HCT116 (cell line): ENCODE measurements around the gene RCC1. TPM values are rescaled to one million over a fixed set of nuclear protein-coding genes. Genes with fewer than 3 reads are reported as not detected.

Experiments used
- ATAC-seq: fragments of 200-7000 bp; cut with Tn5 transposase; 2 replicates; pipeline ENCODE4 v1.9.1; 2020; ENCODE audit warnings: mild to moderate bottlenecking, moderate library complexity
- BruUV-seq: library from RNA; stranded (reverse); fragments of 400-500 nt; replicated peaks from 2 replicates; lab custom pipeline; 2021; lab: Mats Ljungman, UMichigan
- CTCF ChIA-PET: fragments of 300-600 bp; sonication (Branson Sonifier 250); formaldehyde crosslinking; loops from one replicate; lab custom pipeline; 2021; ENCODE audit warnings: antibody characterized with exemption; lab: Charles Lee
- POLR2A ChIA-PET: fragments of 300-600, 350-600 bp; sonication (Branson Sonifier 250); formaldehyde crosslinking; loops from one replicate; lab custom pipeline; 2021; ENCODE audit warnings: antibody characterized with exemption; lab: Charles Lee
- RAD21 ChIA-PET, 2 experiments: fragments of 300-600 bp; sonication (Branson Sonifier 250); formaldehyde crosslinking; loops; one replicate each; lab custom pipeline; 2023; ENCODE audit warnings: low total read pairs in 2 of 2; ENCODE audit not compliant: uncharacterized antibody in 2 of 2, unreplicated experiment in 2 of 2, low non-redundant PET in 1 of 2; lab: Charles Lee
- DNase-seq: peaks from one replicate; pipeline ENCODE4 v3.0.0-alpha.2; 2010; ENCODE audit warnings: low read depth, low spot score
- H2AFZ ChIP-seq: fragments of 200-600 bp; shearing (Covaris generic), sonication (generic); 2 replicates; pipeline ENCODE4 v1.6.1; 2017; ENCODE audit warnings: low read depth, mixed run types, mixed read lengths, antibody characterized with exemption, low read length; ENCODE audit not compliant: poor library complexity, severe bottlenecking
- H3K27ac ChIP-seq: 2 replicates; pipeline ENCODE4 v1.5.1; 2012; ENCODE audit warnings: low read depth, low read length
- H3K27me3 ChIP-seq: fragments of 200-600 bp; sonication (generic); 2 replicates; pipeline ENCODE4 v1.6.1; 2016; ENCODE audit warnings: mixed run types, low read length, mixed read lengths; ENCODE audit not compliant: insufficient read depth
- H3K36me3 ChIP-seq, 2 experiments: fragments of 200-500 bp in 1 of 2; fragments of 200-600 bp in 1 of 2; sonication (Bioruptor generic) in 1 of 2; sonication (generic) in 1 of 2; 2 replicates each; pipeline versions ENCODE4 v1.5.1 to v1.6.1; 2014 to 2016; ENCODE audit warnings: low read length in 2 of 2, inconsistent platforms in 1 of 2, mixed read lengths in 1 of 2, mixed run types in 1 of 2; ENCODE audit not compliant: insufficient read depth in 2 of 2, control insufficient read depth in 1 of 2
- H3K4me1 ChIP-seq, 2 experiments: fragments of 200-600 bp in 1 of 2; sonication (generic) in 1 of 2; 2 replicates each; pipeline versions ENCODE4 v1.5.1 to v1.6.1; 2012 to 2017; ENCODE audit warnings: low read length in 2 of 2, inconsistent platforms in 1 of 2, mild to moderate bottlenecking in 1 of 2, mixed read lengths in 1 of 2, mixed run types in 1 of 2, moderate library complexity in 1 of 2; ENCODE audit not compliant: insufficient read depth in 2 of 2, control insufficient read depth in 1 of 2
- H3K4me2 ChIP-seq: fragments of 200-600 bp; sonication (generic); 2 replicates; pipeline ENCODE4 v1.6.1; 2017; ENCODE audit warnings: mixed run types, low read length, mixed read lengths
- H3K4me3 ChIP-seq, 2 experiments: fragments of 200-600 bp in 1 of 2; sonication (generic) in 1 of 2; replicated peaks in 1 of 2; 2 replicates each; pipeline ENCODE4 v1.5.1; 2011 to 2016; ENCODE audit warnings: low read length in 2 of 2, control low read depth in 1 of 2, low read depth in 1 of 2, mild to moderate bottlenecking in 1 of 2, mixed read lengths in 1 of 2, mixed run types in 1 of 2
- H3K79me2 ChIP-seq: fragments of 200-600 bp; sonication (generic); 2 replicates; pipeline ENCODE4 v1.6.1; 2017; ENCODE audit warnings: mild to moderate bottlenecking, mixed run types, low read length, moderate library complexity, mixed read lengths; ENCODE audit not compliant: insufficient read depth
- H3K9ac ChIP-seq: fragments of 200-600 bp; sonication (generic); 2 replicates; pipeline ENCODE4 v1.6.1; 2016; ENCODE audit warnings: low read length, mixed read lengths
- H3K9me2 ChIP-seq: fragments of 200-600 bp; sonication (generic), shearing (Covaris generic); 2 replicates; pipeline ENCODE4 v1.6.1; 2017; ENCODE audit warnings: mixed run types, mild to moderate bottlenecking, moderate library complexity; ENCODE audit not compliant: insufficient read depth
- H3K9me3 ChIP-seq, 2 experiments: fragments of 200-500 bp in 1 of 2; fragments of 200-600 bp in 1 of 2; sonication (Bioruptor generic) in 1 of 2; sonication (generic) in 1 of 2; 2 replicates each; pipeline ENCODE4 v1.6.1; 2014 to 2017; ENCODE audit warnings: low read length in 2 of 2, mixed read lengths in 2 of 2, inconsistent platforms in 1 of 2, low read depth in 1 of 2, mild to moderate bottlenecking in 1 of 2, mixed run types in 1 of 2, moderate library complexity in 1 of 2; ENCODE audit not compliant: control insufficient read depth in 1 of 2, insufficient read depth in 1 of 2
- H4K20me1 ChIP-seq: fragments of 200-600 bp; sonication (generic), shearing (Covaris generic); 2 replicates; pipeline ENCODE4 v1.6.1; 2017; ENCODE audit warnings: mixed run types, mild to moderate bottlenecking, moderate library complexity; ENCODE audit not compliant: insufficient read depth
- ATF3 ChIP-seq: IDR thresholded peaks from 2 replicates; pipeline ENCODE4 v1.6.1; 2012
- CBX3 ChIP-seq: IDR thresholded peaks from 2 replicates; pipeline ENCODE4 v1.6.1; 2012; ENCODE audit warnings: low read depth
- CTCF ChIP-seq, 3 experiments: fragments of 200-600 bp in 1 of 3; sonication (generic) in 1 of 3; IDR thresholded peaks in 2 of 3; conservative IDR thresholded peaks in 1 of 3; 2 replicates each; pipeline ENCODE4 v1.5.1; 2012 to 2017; ENCODE audit warnings: low read depth in 2 of 3, low read length in 2 of 3, antibody characterized with exemption in 1 of 3, borderline replicate concordance in 1 of 3, control low read depth in 1 of 3, mild to moderate bottlenecking in 1 of 3, mixed read lengths in 1 of 3, mixed run types in 1 of 3, moderate library complexity in 1 of 3; ENCODE audit not compliant: insufficient read depth in 1 of 3
- EZH2 ChIP-seq: fragments of 200-600 bp; sonication (generic); IDR thresholded peaks from 2 replicates; pipeline ENCODE4 v1.6.1; 2017; ENCODE audit warnings: antibody characterized with exemption, mixed run types
- EZH2phosphoT487 ChIP-seq: fragments of 200-600 bp; IDR thresholded peaks from 2 replicates; pipeline ENCODE4 v1.6.1; 2018; ENCODE audit warnings: antibody characterized with exemption, borderline replicate concordance
- FOSL1 ChIP-seq: IDR thresholded peaks from 2 replicates; pipeline ENCODE4 v1.6.1; 2012; ENCODE audit warnings: low read depth
- JUND ChIP-seq: IDR thresholded peaks from 2 replicates; pipeline ENCODE4 v1.6.1; 2012
- MAX ChIP-seq: IDR thresholded peaks from 2 replicates; pipeline ENCODE4 v1.6.1; 2012
- POLR2AphosphoS5 ChIP-seq: IDR thresholded peaks from 2 replicates; pipeline ENCODE4 v1.6.1; 2011; ENCODE audit warnings: mild to moderate bottlenecking, low read depth, low read length, moderate library complexity
- RAD21 ChIP-seq: IDR thresholded peaks from 2 replicates; pipeline ENCODE4 v1.6.1; 2012; ENCODE audit warnings: low read depth, mild to moderate bottlenecking
- SP1 ChIP-seq: IDR thresholded peaks from 2 replicates; pipeline ENCODE4 v1.6.1; 2012; ENCODE audit warnings: low read depth
- SRF ChIP-seq: IDR thresholded peaks from 2 replicates; pipeline ENCODE4 v1.6.1; 2012; ENCODE audit warnings: low read depth
- TCF7L2 ChIP-seq: IDR thresholded peaks from 2 replicates; pipeline ENCODE4 v1.7.0; 2011; ENCODE audit warnings: borderline replicate concordance, inconsistent platforms; ENCODE audit not compliant: insufficient read depth, insufficient read length; ENCODE audit errors: extremely low read depth
- YY1 ChIP-seq: IDR thresholded peaks from 2 replicates; pipeline ENCODE4 v1.6.1; 2011; ENCODE audit warnings: low read length, low read depth, moderate library complexity, mild to moderate bottlenecking; ENCODE audit not compliant: insufficient replicate concordance; ENCODE audit errors: extremely low read depth
- ZFX ChIP-seq: fragments of 450-650 bp; IDR thresholded peaks from 2 replicates; pipeline ENCODE4 v1.6.1; 2017
- ZNF274 ChIP-seq: fragments of 200-500 bp; sonication (Bioruptor generic); IDR thresholded peaks from 2 replicates; pipeline ENCODE4 v1.6.1; 2014; ENCODE audit warnings: mild to moderate bottlenecking, low read depth, low read length, inconsistent platforms
- intact Hi-C: fragments of 100-400 bp; cut with micrococcal nuclease; formaldehyde crosslinking; loops from 2 replicates; pipeline ENCODE4 v1.10.0; 2022
- total RNA-seq: library from RNA; stranded (reverse); gene quantifications from one replicate; pipeline ENCODE4 v1.2.1, GENCODE V29; 2021; ENCODE audit not compliant: unreplicated experiment
- TF ChIP-seq, protein P1 (sequence below): IDR thresholded peaks from 2 replicates; pipeline ENCODE4 v1.6.1; 2011; ENCODE audit warnings: mild to moderate bottlenecking, low read length, moderate library complexity; ENCODE audit not compliant: insufficient replicate concordance; ENCODE audit errors: extremely low read depth

Gene RCC1
- total RNA-seq, 1 experiment from 2014 or later = 124 TPM

DNA sequence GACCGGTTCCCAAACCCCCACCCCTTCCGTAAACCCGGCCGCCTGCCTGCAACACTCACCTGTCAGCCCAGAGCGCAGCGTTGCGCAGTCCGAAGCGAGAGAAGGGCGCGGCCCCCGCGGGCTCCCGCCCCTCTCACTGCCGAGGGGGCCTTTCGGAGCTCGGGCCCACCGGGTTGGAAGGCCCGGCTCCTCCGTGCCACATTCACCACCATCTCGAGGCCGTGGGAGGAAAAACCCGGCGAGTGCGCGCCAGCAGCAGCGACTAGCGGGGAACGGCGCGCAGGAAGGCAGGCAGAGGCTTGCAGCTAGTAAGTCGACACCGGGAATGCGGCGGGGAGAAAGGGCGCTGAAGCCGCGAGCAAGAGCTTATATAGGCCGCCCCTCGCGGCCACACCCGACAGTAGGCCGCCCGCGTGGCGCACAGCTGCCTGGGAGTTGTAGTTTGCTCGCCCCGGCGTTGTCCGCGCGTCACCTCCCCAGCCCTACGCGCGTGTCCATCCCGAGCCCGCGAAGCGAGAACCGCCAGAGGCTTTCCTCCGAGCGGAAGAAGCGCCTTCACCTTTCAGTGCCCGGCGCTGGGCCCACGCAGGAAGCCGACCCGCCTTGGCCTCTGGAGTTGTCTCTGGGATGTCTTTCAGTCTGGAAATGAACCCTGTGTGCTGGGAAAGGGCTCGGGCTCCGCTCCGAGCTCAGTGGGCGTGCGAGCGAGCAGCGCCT is 75.8 kb downstream of the RCC1 start:
- Histone ChIP-seq H3K36me3 (peaks cover 21 to 40% of the 10 kb centered on the region in 2 experiments; a peak in 3 of 4 replicates), H4K20me1 (peaks cover 29% of the 10 kb centered on the region; the same call in 1 of the 2 replicates), H3K9me3 (no peaks in the 10 kb centered on the region), H3K9ac (peak overlapping the region; percentile 96), H3K4me3 (peak overlapping the region; percentile 97 to 99), H3K4me2 (peak overlapping the region; percentile 85), H3K4me1 (peaks cover 9 to 29% of the 10 kb centered on the region in 2 experiments; a peak in 3 of 4 replicates), H3K9me2 (no peaks in the 10 kb centered on the region), H2AFZ (no peak overlapping the region), H3K79me2 (peaks cover 32% of the 10 kb centered on the region), H3K27me3 (no peaks in the 10 kb centered on the region), H3K27ac (peak overlapping the region; percentile 93)
- ATAC-seq (peak; percentile 79), DNase-seq (peak; percentile 90)
- ChIA-PET RAD21 (interaction anchor here in 1 of 2 experiments (0.5 kb wide), 1 partner anchor 41 kb away, joined by 4 read pairs; no protein-coding TSS in a partner anchor), CTCF (interaction anchor here (0.5 to 1.5 kb wide), 4 partner anchors 21 to 718 kb away, joined by 3 to 10 read pairs (median 3); no protein-coding TSS in a partner anchor), POLR2A (interaction anchor here (0.6 to 2.8 kb wide), 39 partner anchors 8 to 558 kb away, joined by 3 to 27 read pairs (median 4); partner anchors contain the start of genes ATP5IF1, EPB41, MED18 and RNU11)
- intact Hi-C loops = no loop called here
- no TSS peak for BruUV-seq
- peak; percentile 98 for TF ChIP-seq MAX
- TF ChIP-seq ATF3 = no peak
- peak; percentile 43; the same call in 1 of the 2 replicates for TF ChIP-seq JUND
- peak; percentile 51 for TF ChIP-seq TCF7L2
- TF ChIP-seq EZH2 = no peak
- peak; percentile 100 for TF ChIP-seq POLR2AphosphoS5
- TF ChIP-seq, protein P1, sequence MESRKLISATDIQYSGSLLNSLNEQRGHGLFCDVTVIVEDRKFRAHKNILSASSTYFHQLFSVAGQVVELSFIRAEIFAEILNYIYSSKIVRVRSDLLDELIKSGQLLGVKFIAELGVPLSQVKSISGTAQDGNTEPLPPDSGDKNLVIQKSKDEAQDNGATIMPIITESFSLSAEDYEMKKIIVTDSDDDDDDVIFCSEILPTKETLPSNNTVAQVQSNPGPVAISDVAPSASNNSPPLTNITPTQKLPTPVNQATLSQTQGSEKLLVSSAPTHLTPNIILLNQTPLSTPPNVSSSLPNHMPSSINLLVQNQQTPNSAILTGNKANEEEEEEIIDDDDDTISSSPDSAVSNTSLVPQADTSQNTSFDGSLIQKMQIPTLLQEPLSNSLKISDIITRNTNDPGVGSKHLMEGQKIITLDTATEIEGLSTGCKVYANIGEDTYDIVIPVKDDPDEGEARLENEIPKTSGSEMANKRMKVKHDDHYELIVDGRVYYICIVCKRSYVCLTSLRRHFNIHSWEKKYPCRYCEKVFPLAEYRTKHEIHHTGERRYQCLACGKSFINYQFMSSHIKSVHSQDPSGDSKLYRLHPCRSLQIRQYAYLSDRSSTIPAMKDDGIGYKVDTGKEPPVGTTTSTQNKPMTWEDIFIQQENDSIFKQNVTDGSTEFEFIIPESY = peak; percentile 74
- TF ChIP-seq FOSL1 = peak; percentile 7; the same call in 1 of the 2 replicates
- no peak for TF ChIP-seq RAD21
- peak; percentile 79 for TF ChIP-seq SP1
- TF ChIP-seq YY1 = peak; percentile 81
- TF ChIP-seq ZFX = peak; percentile 85
- TF ChIP-seq EZH2phosphoT487 = no peak
- no peak for TF ChIP-seq ZNF274
- TF ChIP-seq CTCF (IDR thresholded peaks at IDR 0.05 in 2 of 3, conservative IDR thresholded peaks at IDR 0.05 in 1 of 3; ENCODE audit: borderline replicate concordance in 1 of 3, insufficient read depth in 1 of 3, low read depth in 2 of 3, low read length in 2 of 3) = 0 out of 6 replicates have a peak, but pooled peaks of 1 of the 3 experiments have one; percentile 2
- TF ChIP-seq CBX3 = peak; percentile 86; the same call in 1 of the 2 replicates
- TF ChIP-seq SRF = no peak; the same call in 1 of the 2 replicates
